Smooth muscle cell (in vitro differentiated cells): ENCODE data around the gene TMPRSS2. TPM values are rescaled to one million over a fixed set of nuclear protein-coding genes. Genes with fewer than 3 reads are reported as not detected.
A peak's percentile ranks its signal among the peaks of the same experiment; 100 is the strongest.

Experiments used
- DNase-seq: peaks from one replicate; lab custom pipeline; 2025; ENCODE audit not compliant: unreplicated experiment; lab: John Stamatoyannopoulos, UW
- H2AFZ ChIP-seq: fragments of 200-600 bp; sonication (generic); 2 replicates; pipeline ENCODE4 v1.6.0; 2016; ENCODE audit warnings: antibody characterized with exemption, low read depth, mild to moderate bottlenecking
- H3F3A ChIP-seq: fragments of 200-600 bp; sonication (generic); 2 replicates; pipeline ENCODE4 v1.6.0; 2017; ENCODE audit warnings: antibody characterized with exemption, low read depth
- H3K27ac ChIP-seq: fragments of 200-600 bp; sonication (generic); 2 replicates; pipeline ENCODE4 v1.5.1; 2016; ENCODE audit warnings: low read depth, mild to moderate bottlenecking
- H3K27me3 ChIP-seq: fragments of 200-600 bp; sonication (generic); 2 replicates; pipeline ENCODE4 v1.6.1; 2016; ENCODE audit warnings: low read depth, mild to moderate bottlenecking
- H3K36me3 ChIP-seq: fragments of 200-600 bp; sonication (generic); 2 replicates; pipeline ENCODE4 v1.5.1; 2016; ENCODE audit warnings: low read depth
- H3K4me1 ChIP-seq: fragments of 200-600 bp; sonication (generic); 2 replicates; pipeline ENCODE4 v1.5.1; 2016; ENCODE audit warnings: low read depth
- H3K4me2 ChIP-seq: fragments of 200-600 bp; sonication (generic); 2 replicates; pipeline ENCODE4 v1.6.0; 2016; ENCODE audit warnings: mild to moderate bottlenecking
- H3K4me3 ChIP-seq: fragments of 200-600 bp; sonication (generic); 2 replicates; pipeline ENCODE4 v1.5.1; 2016; ENCODE audit warnings: mild to moderate bottlenecking
- H3K79me2 ChIP-seq: fragments of 200-600 bp; sonication (generic); 2 replicates; pipeline ENCODE4 v1.6.0; 2016; ENCODE audit warnings: low read depth, mild to moderate bottlenecking
- H3K9ac ChIP-seq: fragments of 200-600 bp; sonication (generic); 2 replicates; pipeline ENCODE4 v1.6.0; 2016; ENCODE audit warnings: low read depth
- H3K9me3 ChIP-seq: fragments of 200-600 bp; sonication (generic); replicated peaks from 2 replicates; pipeline ENCODE4 v1.5.1; 2016; ENCODE audit warnings: low read depth
- H4K20me1 ChIP-seq: fragments of 200-600 bp; sonication (generic); 2 replicates; pipeline ENCODE4 v1.6.0; 2016; ENCODE audit warnings: low read depth
- CTCF ChIP-seq: fragments of 200-600 bp; sonication (generic); IDR thresholded peaks from 2 replicates; pipeline ENCODE4 v1.5.1; 2017; ENCODE audit warnings: borderline replicate concordance, mild to moderate bottlenecking, antibody characterized with exemption; ENCODE audit not compliant: insufficient read depth, poor library complexity, severe bottlenecking
- WGBS: methylation state at CpG from one replicate; pipeline ENCODE4 v1.1.7; 2016; ENCODE audit warnings: low lambda C conversion rate; 5-methylcytosine and 5-hydroxymethylcytosine counted together
- polyA plus RNA-seq: library from polyadenylated mRNA; unstranded; fragments of >200 nt; fragmentation: Nextera tagmentation; extraction: Ambion mirVana; gene quantifications from 2 replicates; pipeline ENCODE4 v1.2.1, GENCODE V29; 2016
- total RNA-seq: library from RNA; depleted of rRNA; stranded (reverse); fragments of >200 nt; gene quantifications from 2 replicates; pipeline ENCODE4 v1.2.3, GENCODE V29; 2014

The TMPRSS2 gene
- total RNA-seq, result 1.3 and 2.0 TPM in 2 replicates
- polyA plus RNA-seq, result 0.39 and 1.3 TPM in 2 replicates

- H3K4me1 ChIP-seq, result no peaks in the 10 kb centered on the region
- no peaks in the 10 kb centered on the region for H3K79me2 ChIP-seq
- H3K4me3 ChIP-seq, result peak within 1 kb of the TSS; percentile 53
- no peak within 1 kb of the TSS for H3K9ac ChIP-seq
- no peaks in the 10 kb centered on the region for H3K36me3 ChIP-seq
- H2AFZ ChIP-seq, result peak within 1 kb of the TSS; percentile 18
- H3K27ac ChIP-seq, result no peak within 1 kb of the TSS
- 1% methylated on average over 59 of the region's 85 CpGs for WGBS
- H3F3A ChIP-seq, result no peaks in the 10 kb centered on the region
- peaks cover 89% of the 10 kb centered on the region for H3K27me3 ChIP-seq
- TF ChIP-seq CTCF, result no peak
- no peak for DNase-seq
- peak within 1 kb of the TSS; percentile 83 for H3K4me2 ChIP-seq
- no peaks in the 10 kb centered on the region for H4K20me1 ChIP-seq
- no peaks in the 10 kb centered on the region for H3K9me3 ChIP-seq
Observed at GRCh38 chr21:41507521-41508414, at the start of gene TMPRSS2. TMPRSS2 (minus strand) TSS chr21:41508158; CDS start chr21:41498133, 10,025 bp downstream.

DNA sequence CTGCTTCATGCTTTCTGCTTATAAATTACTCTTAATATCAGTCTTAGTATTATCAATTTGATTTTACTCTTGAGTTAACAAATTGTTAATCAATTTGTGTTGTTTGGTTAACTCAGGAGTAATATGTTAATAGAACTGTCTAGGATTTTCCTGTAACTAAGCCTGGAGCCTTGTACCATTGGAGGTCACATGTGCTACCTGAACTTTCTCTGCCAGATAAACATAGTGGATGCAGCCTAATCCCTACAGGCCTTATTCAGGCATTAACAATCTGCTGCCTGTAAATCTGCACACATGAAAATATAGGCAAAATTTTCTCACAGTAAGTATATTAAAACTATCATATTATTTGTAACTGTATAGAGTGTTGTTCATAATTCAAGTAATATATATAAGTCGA is 47.1 kb upstream of the TMPRSS2 start:
- TF ChIP-seq CTCF, result no peak
- no peaks in the 10 kb centered on the region for H3K36me3 ChIP-seq
- H3K27me3 ChIP-seq, result no peaks in the 10 kb centered on the region
- no peak overlapping the region for H3K27ac ChIP-seq
- WGBS, result 81% methylated on average over 1 of the region's 1 CpG
- no peaks in the 10 kb centered on the region for H3K79me2 ChIP-seq
- no peak overlapping the region for H2AFZ ChIP-seq
- H4K20me1 ChIP-seq, result no peaks in the 10 kb centered on the region
- H3K4me3 ChIP-seq, result no peak overlapping the region
- H3K9me3 ChIP-seq, result no peaks in the 10 kb centered on the region
- no peak overlapping the region for H3K4me2 ChIP-seq
- peaks cover 8% of the 10 kb centered on the region for H3K4me1 ChIP-seq
- no peak overlapping the region for H3K9ac ChIP-seq
- no peaks in the 10 kb centered on the region for H3F3A ChIP-seq
- no peak for DNase-seq

DNA sequence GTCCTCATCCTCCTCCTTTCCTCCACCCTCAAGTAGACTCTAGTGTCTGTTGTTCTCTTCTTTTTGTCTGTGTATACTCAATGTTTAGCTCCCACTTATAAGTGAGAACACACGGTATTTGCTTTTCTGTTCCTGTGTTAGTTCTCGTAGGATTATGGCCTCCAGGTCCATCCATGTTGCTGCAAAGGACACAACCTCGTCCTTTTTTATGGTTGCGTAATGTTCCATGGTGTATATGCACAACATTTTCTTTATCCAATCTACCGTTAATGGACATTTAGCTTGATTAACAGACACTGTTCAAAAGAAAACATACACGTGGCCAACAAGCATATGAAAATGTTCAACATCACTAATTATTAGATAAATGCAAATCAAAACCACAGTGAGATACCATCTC is 44.3 kb upstream of the TMPRSS2 start:
- no peak overlapping the region for H3K27ac ChIP-seq
- H3K9ac ChIP-seq, result no peak overlapping the region
- H3K4me3 ChIP-seq, result no peak overlapping the region
- H3K9me3 ChIP-seq, result no peaks in the 10 kb centered on the region
- H4K20me1 ChIP-seq, result no peaks in the 10 kb centered on the region
- no peaks in the 10 kb centered on the region for H3K36me3 ChIP-seq
- H3F3A ChIP-seq, result no peaks in the 10 kb centered on the region
- H2AFZ ChIP-seq, result no peak overlapping the region
- H3K79me2 ChIP-seq, result no peaks in the 10 kb centered on the region
- no peak for DNase-seq
- 91% methylated on average over 6 of the region's 6 CpGs for WGBS
- no peaks in the 10 kb centered on the region for H3K4me1 ChIP-seq
- no peak overlapping the region for H3K4me2 ChIP-seq
- no peak for TF ChIP-seq CTCF
- peaks cover 18% of the 10 kb centered on the region for H3K27me3 ChIP-seq
